PFSK-1 (cell line): ENCODE measurements around the gene IGDCC3.

Source experiments
- POLR2AphosphoS5 ChIP-seq: IDR thresholded peaks from 2 replicates; pipeline ENCODE4 v1.6.1; 2012; ENCODE audit warnings: low read depth, mild to moderate bottlenecking, control low read depth, low read length, moderate library complexity
- TAF1 ChIP-seq: IDR thresholded peaks from 2 replicates; pipeline ENCODE4 v1.6.1; 2012; ENCODE audit warnings: low read length, control low read depth, borderline replicate concordance; ENCODE audit not compliant: insufficient read depth
- TF ChIP-seq, protein P1 (sequence below), 2 experiments: IDR thresholded peaks; 2 replicates each; pipeline versions ENCODE4 v1.6.1 to v1.8.0; 2011 to 2012; ENCODE audit warnings: low read depth in 2 of 2, low read length in 2 of 2, control low read depth in 1 of 2, inconsistent platforms in 1 of 2, mild to moderate bottlenecking in 1 of 2, moderate library complexity in 1 of 2; ENCODE audit not compliant: insufficient read depth in 1 of 2

DNA sequence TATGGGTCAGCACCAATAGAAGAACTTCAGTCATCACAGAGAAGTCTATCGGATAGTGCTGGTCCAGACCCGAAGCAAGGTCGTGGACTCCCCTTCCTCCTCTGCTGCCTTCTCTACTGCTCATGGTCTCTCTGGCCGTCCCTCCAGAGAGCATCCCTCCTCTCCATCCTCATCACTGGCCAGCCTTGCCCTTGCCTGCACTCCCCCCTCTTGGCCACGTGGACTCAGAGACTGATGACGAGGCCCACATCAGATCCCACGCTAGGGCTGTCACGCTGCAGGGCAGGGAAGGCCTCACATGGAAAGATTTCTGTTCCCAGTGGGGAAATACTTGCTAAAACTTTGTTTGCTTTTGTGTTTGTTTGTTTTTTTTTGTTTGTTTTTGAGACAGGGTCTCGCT lies 35.3 kb downstream of the IGDCC3 start:
- TF ChIP-seq TAF1 (no peak), POLR2AphosphoS5 (no peak)
- TF ChIP-seq, protein P1, sequence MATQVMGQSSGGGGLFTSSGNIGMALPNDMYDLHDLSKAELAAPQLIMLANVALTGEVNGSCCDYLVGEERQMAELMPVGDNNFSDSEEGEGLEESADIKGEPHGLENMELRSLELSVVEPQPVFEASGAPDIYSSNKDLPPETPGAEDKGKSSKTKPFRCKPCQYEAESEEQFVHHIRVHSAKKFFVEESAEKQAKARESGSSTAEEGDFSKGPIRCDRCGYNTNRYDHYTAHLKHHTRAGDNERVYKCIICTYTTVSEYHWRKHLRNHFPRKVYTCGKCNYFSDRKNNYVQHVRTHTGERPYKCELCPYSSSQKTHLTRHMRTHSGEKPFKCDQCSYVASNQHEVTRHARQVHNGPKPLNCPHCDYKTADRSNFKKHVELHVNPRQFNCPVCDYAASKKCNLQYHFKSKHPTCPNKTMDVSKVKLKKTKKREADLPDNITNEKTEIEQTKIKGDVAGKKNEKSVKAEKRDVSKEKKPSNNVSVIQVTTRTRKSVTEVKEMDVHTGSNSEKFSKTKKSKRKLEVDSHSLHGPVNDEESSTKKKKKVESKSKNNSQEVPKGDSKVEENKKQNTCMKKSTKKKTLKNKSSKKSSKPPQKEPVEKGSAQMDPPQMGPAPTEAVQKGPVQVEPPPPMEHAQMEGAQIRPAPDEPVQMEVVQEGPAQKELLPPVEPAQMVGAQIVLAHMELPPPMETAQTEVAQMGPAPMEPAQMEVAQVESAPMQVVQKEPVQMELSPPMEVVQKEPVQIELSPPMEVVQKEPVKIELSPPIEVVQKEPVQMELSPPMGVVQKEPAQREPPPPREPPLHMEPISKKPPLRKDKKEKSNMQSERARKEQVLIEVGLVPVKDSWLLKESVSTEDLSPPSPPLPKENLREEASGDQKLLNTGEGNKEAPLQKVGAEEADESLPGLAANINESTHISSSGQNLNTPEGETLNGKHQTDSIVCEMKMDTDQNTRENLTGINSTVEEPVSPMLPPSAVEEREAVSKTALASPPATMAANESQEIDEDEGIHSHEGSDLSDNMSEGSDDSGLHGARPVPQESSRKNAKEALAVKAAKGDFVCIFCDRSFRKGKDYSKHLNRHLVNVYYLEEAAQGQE (IDR thresholded peaks at IDR 0.05; ENCODE audit: insufficient read depth in 1 of 2, low read depth in 2 of 2, low read length in 2 of 2) = no peak
